IPS-15b (cell line): Measurements from ENCODE around the gene RAB11FIP4.
A peak's percentile ranks its signal among the peaks of the same experiment; 100 is the strongest.

Experiments used
- H3K27me3 ChIP-seq: one replicate; pipeline ENCODE4 v1.6.1; 2013; ENCODE audit warnings: low read length; ENCODE audit not compliant: control insufficient read depth, insufficient read depth
- H3K36me3 ChIP-seq: one replicate; pipeline ENCODE4 v1.6.1; 2013; ENCODE audit warnings: low read length; ENCODE audit not compliant: control insufficient read depth, insufficient read depth
- H3K4me1 ChIP-seq: one replicate; pipeline ENCODE4 v1.6.1; 2013; ENCODE audit warnings: mild to moderate bottlenecking, low read length; ENCODE audit not compliant: control insufficient read depth, insufficient read depth
- H3K4me3 ChIP-seq: one replicate; pipeline ENCODE4 v1.5.1; 2013; ENCODE audit warnings: low read depth, low read length
- H3K9ac ChIP-seq: one replicate; pipeline ENCODE4 v1.6.1; 2013; ENCODE audit warnings: low read depth, mild to moderate bottlenecking, low read length
- H3K9me3 ChIP-seq: one replicate; pipeline ENCODE4 v1.6.1; 2013; ENCODE audit warnings: mild to moderate bottlenecking, low read length; ENCODE audit not compliant: control insufficient read depth, insufficient read depth

Gene RAB11FIP4

GRCh38 chr17:31494259-31495021, 103.0 kb downstream of the RAB11FIP4 start:
- H3K9ac ChIP-seq, result peak overlapping the region; percentile 37
- H3K4me1 ChIP-seq, result peaks cover 24% of the 10 kb centered on the region
- no peak overlapping the region for H3K4me3 ChIP-seq
- H3K36me3 ChIP-seq, result peaks cover 9% of the 10 kb centered on the region
- H3K9me3 ChIP-seq, result no peaks in the 10 kb centered on the region
- no peaks in the 10 kb centered on the region for H3K27me3 ChIP-seq

- H3K9me3 ChIP-seq, result no peaks in the 10 kb centered on the region
- peaks cover 25% of the 10 kb centered on the region for H3K4me1 ChIP-seq
- H3K27me3 ChIP-seq, result no peaks in the 10 kb centered on the region
- H3K4me3 ChIP-seq, result no peak overlapping the region
- H3K36me3 ChIP-seq, result peaks cover 9% of the 10 kb centered on the region
- peak overlapping the region; percentile 37 for H3K9ac ChIP-seq
These were observed 103.8 kb downstream of the RAB11FIP4 start for GRCh38 chr17:31495022-31495885.

GRCh38 chr17:31496097-31496496, 104.6 kb downstream of the RAB11FIP4 start:
- Histone ChIP-seq H3K27me3 (no peaks in the 10 kb centered on the region), H3K36me3 (peaks cover 9% of the 10 kb centered on the region), H3K4me3 (no peak overlapping the region), H3K9ac (no peak overlapping the region), H3K9me3 (no peaks in the 10 kb centered on the region), H3K4me1 (peaks cover 19% of the 10 kb centered on the region)

GRCh38 chr17:31496601-31497000, 105.1 kb downstream of the RAB11FIP4 start:
- peaks cover 18% of the 10 kb centered on the region for H3K4me1 ChIP-seq
- H3K4me3 ChIP-seq, result no peak overlapping the region
- no peaks in the 10 kb centered on the region for H3K27me3 ChIP-seq
- no peaks in the 10 kb centered on the region for H3K9me3 ChIP-seq
- H3K9ac ChIP-seq, result no peak overlapping the region
- H3K36me3 ChIP-seq, result peaks cover 9% of the 10 kb centered on the region

GRCh38 chr17:31497431-31497830, 106.0 kb downstream of the RAB11FIP4 start:
- H3K4me3 ChIP-seq, result no peak overlapping the region
- H3K27me3 ChIP-seq, result no peaks in the 10 kb centered on the region
- peaks cover 18% of the 10 kb centered on the region for H3K4me1 ChIP-seq
- H3K36me3 ChIP-seq, result peaks cover 9% of the 10 kb centered on the region
- no peaks in the 10 kb centered on the region for H3K9me3 ChIP-seq
- H3K9ac ChIP-seq, result no peak overlapping the region

GRCh38 chr17:31497994-31498826, 106.7 kb downstream of the RAB11FIP4 start:
- Histone ChIP-seq H3K9ac (no peak overlapping the region), H3K4me3 (no peak overlapping the region), H3K4me1 (peaks cover 18% of the 10 kb centered on the region)

GRCh38 chr17:31499771-31500554, 108.5 kb downstream of the RAB11FIP4 start:
- H3K4me3 ChIP-seq, result no peak overlapping the region
- H3K4me1 ChIP-seq, result peaks cover 16% of the 10 kb centered on the region
- no peaks in the 10 kb centered on the region for H3K27me3 ChIP-seq
- no peak overlapping the region for H3K9ac ChIP-seq
- no peaks in the 10 kb centered on the region for H3K9me3 ChIP-seq
- no peaks in the 10 kb centered on the region for H3K36me3 ChIP-seq

More at GRCh38 chr17:31497994-31498826, 106.7 kb downstream of the RAB11FIP4 start:
- H3K9me3 ChIP-seq, result no peaks in the 10 kb centered on the region
- peaks cover 8% of the 10 kb centered on the region for H3K36me3 ChIP-seq
- no peaks in the 10 kb centered on the region for H3K27me3 ChIP-seq

GRCh38 chr17:31506517-31506916, 115.0 kb downstream of the RAB11FIP4 start:
- H3K4me1 ChIP-seq, result peaks cover 2% of the 10 kb centered on the region
- H3K36me3 ChIP-seq, result no peaks in the 10 kb centered on the region
- H3K4me3 ChIP-seq, result no peak overlapping the region
- no peaks in the 10 kb centered on the region for H3K27me3 ChIP-seq
- no peaks in the 10 kb centered on the region for H3K9me3 ChIP-seq
- H3K9ac ChIP-seq, result no peak overlapping the region

- H3K9me3 ChIP-seq, result no peaks in the 10 kb centered on the region
- H3K36me3 ChIP-seq, result no peaks in the 10 kb centered on the region
- H3K4me3 ChIP-seq, result no peak overlapping the region
- H3K9ac ChIP-seq, result no peak overlapping the region
- peaks cover 2% of the 10 kb centered on the region for H3K4me1 ChIP-seq
- H3K27me3 ChIP-seq, result no peaks in the 10 kb centered on the region
These were observed 117.0 kb downstream of the RAB11FIP4 start for GRCh38 chr17:31508288-31509094.

GRCh38 chr17:31509095-31509804, 117.8 kb downstream of the RAB11FIP4 start:
- no peaks in the 10 kb centered on the region for H3K9me3 ChIP-seq
- peaks cover 2% of the 10 kb centered on the region for H3K4me1 ChIP-seq
- no peak overlapping the region for H3K4me3 ChIP-seq
- no peaks in the 10 kb centered on the region for H3K27me3 ChIP-seq
- H3K36me3 ChIP-seq, result peaks cover 3% of the 10 kb centered on the region
- no peak overlapping the region for H3K9ac ChIP-seq
